HCT116 (cell line): ENCODE data around the gene CWC27. TPM values are rescaled to one million over a fixed set of nuclear protein-coding genes. Genes with fewer than 3 reads are reported as not detected.

Experiments
- ATAC-seq: fragments of 200-7000 bp; cut with Tn5 transposase; 2 replicates; pipeline ENCODE4 v1.9.1; 2020; ENCODE audit warnings: mild to moderate bottlenecking, moderate library complexity
- BruUV-seq: library from RNA; stranded (reverse); fragments of 400-500 nt; replicated peaks from 2 replicates; lab custom pipeline; 2021; lab: Mats Ljungman, UMichigan
- CTCF ChIA-PET: fragments of 300-600 bp; sonication (Branson Sonifier 250); formaldehyde crosslinking; loops from one replicate; lab custom pipeline; 2021; ENCODE audit warnings: antibody characterized with exemption; lab: Charles Lee
- POLR2A ChIA-PET: fragments of 300-600, 350-600 bp; sonication (Branson Sonifier 250); formaldehyde crosslinking; loops from one replicate; lab custom pipeline; 2021; ENCODE audit warnings: antibody characterized with exemption; lab: Charles Lee
- RAD21 ChIA-PET, 2 experiments: fragments of 300-600 bp; sonication (Branson Sonifier 250); formaldehyde crosslinking; loops; one replicate each; lab custom pipeline; 2023; ENCODE audit warnings: low total read pairs in 2 of 2; ENCODE audit not compliant: uncharacterized antibody in 2 of 2, unreplicated experiment in 2 of 2, low non-redundant PET in 1 of 2; lab: Charles Lee
- DNase-seq: peaks from one replicate; pipeline ENCODE4 v3.0.0-alpha.2; 2010; ENCODE audit warnings: low read depth, low spot score
- H2AFZ ChIP-seq: fragments of 200-600 bp; shearing (Covaris generic), sonication (generic); 2 replicates; pipeline ENCODE4 v1.6.1; 2017; ENCODE audit warnings: low read depth, mixed run types, mixed read lengths, antibody characterized with exemption, low read length; ENCODE audit not compliant: poor library complexity, severe bottlenecking
- H3K27ac ChIP-seq: 2 replicates; pipeline ENCODE4 v1.5.1; 2012; ENCODE audit warnings: low read depth, low read length
- H3K27me3 ChIP-seq: fragments of 200-600 bp; sonication (generic); 2 replicates; pipeline ENCODE4 v1.6.1; 2016; ENCODE audit warnings: mixed run types, low read length, mixed read lengths; ENCODE audit not compliant: insufficient read depth
- H3K36me3 ChIP-seq, 2 experiments: fragments of 200-500 bp in 1 of 2; fragments of 200-600 bp in 1 of 2; sonication (Bioruptor generic) in 1 of 2; sonication (generic) in 1 of 2; 2 replicates each; pipeline versions ENCODE4 v1.5.1 to v1.6.1; 2014 to 2016; ENCODE audit warnings: low read length in 2 of 2, inconsistent platforms in 1 of 2, mixed read lengths in 1 of 2, mixed run types in 1 of 2; ENCODE audit not compliant: insufficient read depth in 2 of 2, control insufficient read depth in 1 of 2
- H3K4me1 ChIP-seq, 2 experiments: fragments of 200-600 bp in 1 of 2; sonication (generic) in 1 of 2; 2 replicates each; pipeline versions ENCODE4 v1.5.1 to v1.6.1; 2012 to 2017; ENCODE audit warnings: low read length in 2 of 2, inconsistent platforms in 1 of 2, mild to moderate bottlenecking in 1 of 2, mixed read lengths in 1 of 2, mixed run types in 1 of 2, moderate library complexity in 1 of 2; ENCODE audit not compliant: insufficient read depth in 2 of 2, control insufficient read depth in 1 of 2
- H3K4me2 ChIP-seq: fragments of 200-600 bp; sonication (generic); 2 replicates; pipeline ENCODE4 v1.6.1; 2017; ENCODE audit warnings: mixed run types, low read length, mixed read lengths
- H3K4me3 ChIP-seq, 2 experiments: fragments of 200-600 bp in 1 of 2; sonication (generic) in 1 of 2; replicated peaks in 1 of 2; 2 replicates each; pipeline ENCODE4 v1.5.1; 2011 to 2016; ENCODE audit warnings: low read length in 2 of 2, control low read depth in 1 of 2, low read depth in 1 of 2, mild to moderate bottlenecking in 1 of 2, mixed read lengths in 1 of 2, mixed run types in 1 of 2
- H3K79me2 ChIP-seq: fragments of 200-600 bp; sonication (generic); 2 replicates; pipeline ENCODE4 v1.6.1; 2017; ENCODE audit warnings: mild to moderate bottlenecking, mixed run types, low read length, moderate library complexity, mixed read lengths; ENCODE audit not compliant: insufficient read depth
- H3K9ac ChIP-seq: fragments of 200-600 bp; sonication (generic); 2 replicates; pipeline ENCODE4 v1.6.1; 2016; ENCODE audit warnings: low read length, mixed read lengths
- H3K9me2 ChIP-seq: fragments of 200-600 bp; sonication (generic), shearing (Covaris generic); 2 replicates; pipeline ENCODE4 v1.6.1; 2017; ENCODE audit warnings: mixed run types, mild to moderate bottlenecking, moderate library complexity; ENCODE audit not compliant: insufficient read depth
- H3K9me3 ChIP-seq, 2 experiments: fragments of 200-500 bp in 1 of 2; fragments of 200-600 bp in 1 of 2; sonication (Bioruptor generic) in 1 of 2; sonication (generic) in 1 of 2; 2 replicates each; pipeline ENCODE4 v1.6.1; 2014 to 2017; ENCODE audit warnings: low read length in 2 of 2, mixed read lengths in 2 of 2, inconsistent platforms in 1 of 2, low read depth in 1 of 2, mild to moderate bottlenecking in 1 of 2, mixed run types in 1 of 2, moderate library complexity in 1 of 2; ENCODE audit not compliant: control insufficient read depth in 1 of 2, insufficient read depth in 1 of 2
- H4K20me1 ChIP-seq: fragments of 200-600 bp; sonication (generic), shearing (Covaris generic); 2 replicates; pipeline ENCODE4 v1.6.1; 2017; ENCODE audit warnings: mixed run types, mild to moderate bottlenecking, moderate library complexity; ENCODE audit not compliant: insufficient read depth
- ATF3 ChIP-seq: IDR thresholded peaks from 2 replicates; pipeline ENCODE4 v1.6.1; 2012
- CBX3 ChIP-seq: IDR thresholded peaks from 2 replicates; pipeline ENCODE4 v1.6.1; 2012; ENCODE audit warnings: low read depth
- CEBPB ChIP-seq: IDR thresholded peaks from 2 replicates; pipeline ENCODE4 v1.6.1; 2012; ENCODE audit warnings: low read depth
- EGR1 ChIP-seq: IDR thresholded peaks from 2 replicates; pipeline ENCODE4 v1.6.1; 2012; ENCODE audit warnings: low read depth
- EZH2 ChIP-seq: fragments of 200-600 bp; sonication (generic); IDR thresholded peaks from 2 replicates; pipeline ENCODE4 v1.6.1; 2017; ENCODE audit warnings: antibody characterized with exemption, mixed run types
- EZH2phosphoT487 ChIP-seq: fragments of 200-600 bp; IDR thresholded peaks from 2 replicates; pipeline ENCODE4 v1.6.1; 2018; ENCODE audit warnings: antibody characterized with exemption, borderline replicate concordance
- FOSL1 ChIP-seq: IDR thresholded peaks from 2 replicates; pipeline ENCODE4 v1.6.1; 2012; ENCODE audit warnings: low read depth
- MAX ChIP-seq: IDR thresholded peaks from 2 replicates; pipeline ENCODE4 v1.6.1; 2012
- POLR2A ChIP-seq: IDR thresholded peaks from 2 replicates; pipeline ENCODE4 v1.7.0; 2011; ENCODE audit warnings: borderline replicate concordance; ENCODE audit not compliant: insufficient read depth, insufficient read length; ENCODE audit errors: extremely low read depth
- POLR2AphosphoS5 ChIP-seq: IDR thresholded peaks from 2 replicates; pipeline ENCODE4 v1.6.1; 2011; ENCODE audit warnings: mild to moderate bottlenecking, low read depth, low read length, moderate library complexity
- RAD21 ChIP-seq: IDR thresholded peaks from 2 replicates; pipeline ENCODE4 v1.6.1; 2012; ENCODE audit warnings: low read depth, mild to moderate bottlenecking
- SRF ChIP-seq: IDR thresholded peaks from 2 replicates; pipeline ENCODE4 v1.6.1; 2012; ENCODE audit warnings: low read depth
- YY1 ChIP-seq: IDR thresholded peaks from 2 replicates; pipeline ENCODE4 v1.6.1; 2011; ENCODE audit warnings: low read length, low read depth, moderate library complexity, mild to moderate bottlenecking; ENCODE audit not compliant: insufficient replicate concordance; ENCODE audit errors: extremely low read depth
- ZFX ChIP-seq: fragments of 450-650 bp; IDR thresholded peaks from 2 replicates; pipeline ENCODE4 v1.6.1; 2017
- ZNF274 ChIP-seq: fragments of 200-500 bp; sonication (Bioruptor generic); IDR thresholded peaks from 2 replicates; pipeline ENCODE4 v1.6.1; 2014; ENCODE audit warnings: mild to moderate bottlenecking, low read depth, low read length, inconsistent platforms
- intact Hi-C: fragments of 100-400 bp; cut with micrococcal nuclease; formaldehyde crosslinking; loops from 2 replicates; pipeline ENCODE4 v1.10.0; 2022
- total RNA-seq: library from RNA; stranded (reverse); gene quantifications from one replicate; pipeline ENCODE4 v1.2.1, GENCODE V29; 2021; ENCODE audit not compliant: unreplicated experiment
- TF ChIP-seq, protein P1 (sequence below): IDR thresholded peaks from 2 replicates; pipeline ENCODE4 v1.6.1; 2011; ENCODE audit warnings: mild to moderate bottlenecking, low read length, moderate library complexity; ENCODE audit not compliant: insufficient replicate concordance; ENCODE audit errors: extremely low read depth

Gene CWC27
- total RNA-seq, 1 experiment from 2014 or later, result 29.1 TPM

DNA sequence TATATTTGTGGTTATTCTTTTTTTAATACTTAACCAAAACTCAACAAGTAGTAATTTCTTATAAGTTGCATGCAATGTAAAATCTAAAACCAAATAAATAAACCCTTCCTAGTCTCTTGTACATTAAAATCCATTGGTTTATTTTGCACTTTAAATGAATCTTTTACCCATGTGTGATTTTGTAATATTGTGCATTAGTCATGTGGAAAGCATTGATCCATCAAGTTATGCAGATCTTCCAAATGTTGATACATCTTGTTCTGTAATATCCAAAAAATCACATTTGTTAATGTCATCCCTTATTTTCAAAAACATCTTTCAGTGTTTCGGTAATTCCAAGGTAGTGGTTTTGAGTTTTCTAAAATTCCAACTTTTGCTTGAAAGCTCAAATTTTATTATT, 63.3 kb downstream of the CWC27 start:
- H2AFZ ChIP-seq, result no peak overlapping the region
- BruUV-seq, result no TSS peak
- TF ChIP-seq FOSL1, result no peak
- TF ChIP-seq RAD21, result no peak
- TF ChIP-seq EZH2phosphoT487, result no peak
- no peak for TF ChIP-seq POLR2AphosphoS5
- TF ChIP-seq CBX3, result no peak
- no peak for TF ChIP-seq EZH2
- no peak for TF ChIP-seq ZFX
- TF ChIP-seq ATF3, result no peak
- no peak for TF ChIP-seq POLR2A
- no peak for TF ChIP-seq SRF
- TF ChIP-seq, all 23 proteins: peak for 0
- intact Hi-C loops, result no loop called here
- RAD21 ChIA-PET, result no interaction called here
- no peak overlapping the region for H3K4me3 ChIP-seq
- CTCF ChIA-PET, result no interaction called here
- H3K36me3 ChIP-seq, result no peaks in the 10 kb centered on the region
- H3K4me1 ChIP-seq, result no peaks in the 10 kb centered on the region
- no peaks in the 10 kb centered on the region for H4K20me1 ChIP-seq
- no peaks in the 10 kb centered on the region for H3K9me2 ChIP-seq
- POLR2A ChIA-PET, result no interaction called here
- H3K9ac ChIP-seq, result no peak overlapping the region
- no peaks in the 10 kb centered on the region for H3K9me3 ChIP-seq
- DNase-seq, result no peak
- no peaks in the 10 kb centered on the region for H3K79me2 ChIP-seq
- no peak overlapping the region for H3K27ac ChIP-seq
- no peak for ATAC-seq
- H3K27me3 ChIP-seq, result no peaks in the 10 kb centered on the region
- H3K4me2 ChIP-seq, result no peak overlapping the region

DNA sequence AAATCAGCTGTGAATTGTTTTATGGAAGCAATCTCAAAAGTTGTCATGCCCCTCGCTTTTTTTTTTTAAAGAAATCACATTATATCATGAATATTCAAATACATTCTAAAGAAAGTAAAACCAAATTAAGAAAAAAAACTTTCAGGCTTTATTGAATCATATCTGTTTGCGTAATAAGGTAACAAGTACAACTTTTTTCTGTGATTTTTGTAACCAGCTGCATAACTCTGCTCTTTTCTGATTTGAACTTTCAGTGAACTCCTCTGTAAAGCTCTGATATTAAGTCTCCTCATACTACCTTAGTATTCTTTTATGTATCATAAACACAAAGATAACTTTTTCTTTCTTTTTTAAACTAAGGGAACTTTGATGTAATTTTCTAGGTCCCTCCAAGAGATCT, 65.3 kb downstream of the CWC27 start:
- ChIA-PET POLR2A (no interaction called here), CTCF (no interaction called here), RAD21 (no interaction called here)
- H2AFZ ChIP-seq, result no peak overlapping the region
- H3K9me3 ChIP-seq, result no peaks in the 10 kb centered on the region
- TF ChIP-seq YY1, result no peak
- no peak for TF ChIP-seq ZFX
- no peak for TF ChIP-seq EZH2phosphoT487
- TF ChIP-seq MAX, result no peak
- no peak for TF ChIP-seq POLR2AphosphoS5
- no peak for TF ChIP-seq CEBPB
- no peak for TF ChIP-seq EZH2
- TF ChIP-seq FOSL1, result no peak
- no peak for TF ChIP-seq CBX3
- TF ChIP-seq EGR1, result no peak
- no peak for TF ChIP-seq ZNF274
- TF ChIP-seq, protein P1, sequence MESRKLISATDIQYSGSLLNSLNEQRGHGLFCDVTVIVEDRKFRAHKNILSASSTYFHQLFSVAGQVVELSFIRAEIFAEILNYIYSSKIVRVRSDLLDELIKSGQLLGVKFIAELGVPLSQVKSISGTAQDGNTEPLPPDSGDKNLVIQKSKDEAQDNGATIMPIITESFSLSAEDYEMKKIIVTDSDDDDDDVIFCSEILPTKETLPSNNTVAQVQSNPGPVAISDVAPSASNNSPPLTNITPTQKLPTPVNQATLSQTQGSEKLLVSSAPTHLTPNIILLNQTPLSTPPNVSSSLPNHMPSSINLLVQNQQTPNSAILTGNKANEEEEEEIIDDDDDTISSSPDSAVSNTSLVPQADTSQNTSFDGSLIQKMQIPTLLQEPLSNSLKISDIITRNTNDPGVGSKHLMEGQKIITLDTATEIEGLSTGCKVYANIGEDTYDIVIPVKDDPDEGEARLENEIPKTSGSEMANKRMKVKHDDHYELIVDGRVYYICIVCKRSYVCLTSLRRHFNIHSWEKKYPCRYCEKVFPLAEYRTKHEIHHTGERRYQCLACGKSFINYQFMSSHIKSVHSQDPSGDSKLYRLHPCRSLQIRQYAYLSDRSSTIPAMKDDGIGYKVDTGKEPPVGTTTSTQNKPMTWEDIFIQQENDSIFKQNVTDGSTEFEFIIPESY, result no peak
- no peaks in the 10 kb centered on the region for H3K4me1 ChIP-seq
- no TSS peak for BruUV-seq
- H3K79me2 ChIP-seq, result no peaks in the 10 kb centered on the region
- no peaks in the 10 kb centered on the region for H3K36me3 ChIP-seq
- H3K9me2 ChIP-seq, result no peaks in the 10 kb centered on the region
- no peaks in the 10 kb centered on the region for H3K27me3 ChIP-seq
- intact Hi-C loops, result no loop called here
- H3K4me3 ChIP-seq, result no peak overlapping the region
- H3K4me2 ChIP-seq, result no peak overlapping the region
- ATAC-seq (no peak), DNase-seq (no peak)
- no peak overlapping the region for H3K27ac ChIP-seq
- no peaks in the 10 kb centered on the region for H4K20me1 ChIP-seq
- no peak overlapping the region for H3K9ac ChIP-seq
